Measurements from ENCODE around the gene SYT13. TPM values are rescaled to one million over a fixed set of nuclear protein-coding genes. Genes with fewer than 3 reads are reported as not detected.
"Not testable (repeated sequence)": the region's sequence is repeated elsewhere in the genome, so short reads cannot be mapped to it uniquely, and the experiment has no call there.

The SYT13 gene
- total RNA-seq, 1 donor from 2014 or later = 219 TPM

DNA sequence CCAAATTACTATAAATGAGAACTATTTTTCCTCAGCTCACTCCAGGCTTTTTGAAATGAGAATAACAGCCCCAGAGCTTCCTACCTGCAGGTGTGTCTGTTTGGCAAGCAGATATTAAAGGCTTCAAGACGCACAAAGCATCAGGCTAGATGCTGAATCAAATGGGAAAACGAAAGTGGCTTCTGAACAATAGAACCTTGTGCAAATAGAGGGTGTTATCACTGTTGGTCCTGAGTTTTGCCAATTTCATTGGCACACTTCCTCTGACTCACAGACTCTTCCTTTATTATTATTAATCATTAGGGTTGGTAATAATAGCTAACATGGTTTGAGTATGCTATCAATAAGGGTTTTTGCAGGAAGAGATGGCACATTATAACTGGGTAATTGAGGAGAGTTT is 13.4 kb downstream of the SYT13 start:
- no peak for DNase-seq

DNA sequence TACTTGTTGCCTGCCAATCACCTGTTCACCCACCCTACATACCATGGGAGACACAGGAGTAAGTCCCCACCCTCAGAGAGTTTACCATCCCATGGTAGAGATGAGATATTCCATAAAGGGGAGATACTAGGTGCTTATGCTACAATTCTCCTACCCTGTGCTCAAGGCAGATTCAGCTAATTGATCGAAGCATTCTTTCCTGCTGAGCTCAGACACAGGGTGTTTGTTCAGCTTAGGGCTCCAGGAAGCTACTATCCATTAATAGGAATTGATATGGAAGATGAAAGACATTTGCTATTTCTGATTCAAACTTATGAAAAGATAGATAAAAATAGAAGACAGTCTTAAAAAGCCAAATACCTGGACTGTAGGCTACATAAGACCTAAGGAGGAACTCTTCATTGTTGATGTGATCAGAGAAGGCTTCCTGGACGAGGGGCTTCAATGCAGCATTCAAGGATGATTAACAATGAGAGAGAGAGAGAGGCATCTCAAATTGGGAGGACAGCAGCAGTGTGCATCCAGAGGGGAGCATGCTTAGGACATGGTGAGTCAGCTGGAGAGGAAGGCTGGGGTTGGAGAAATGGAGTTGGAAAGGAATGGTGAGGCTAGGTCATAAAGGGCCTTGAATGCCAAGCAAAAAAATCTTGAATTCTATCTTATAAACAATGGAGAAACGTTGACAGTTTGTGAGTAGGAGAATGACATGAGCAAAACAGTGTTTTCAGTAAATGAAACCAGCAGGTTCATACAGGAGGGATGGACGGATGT is 15.0 kb downstream of the SYT13 start:
- no peak for DNase-seq

DNA sequence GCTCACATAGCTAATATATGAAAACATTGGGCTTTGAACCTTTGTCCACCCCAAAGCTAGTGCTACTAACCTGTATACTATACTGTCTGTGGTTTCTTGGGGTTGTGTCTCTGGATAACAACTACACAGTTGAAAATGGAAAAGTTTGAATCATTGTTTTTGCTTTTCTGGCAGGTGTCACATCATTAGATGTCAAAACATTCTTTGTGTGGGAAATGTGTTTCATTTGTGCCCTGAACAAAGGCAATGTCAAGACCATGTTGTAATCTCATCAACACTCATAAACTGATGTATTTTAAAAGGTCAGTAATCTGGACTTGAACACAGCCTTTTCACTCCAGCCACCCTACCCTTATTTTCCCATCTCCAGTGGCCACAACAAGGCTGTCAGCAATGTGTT is 16.5 kb downstream of the SYT13 start:
- no peak for DNase-seq

DNA sequence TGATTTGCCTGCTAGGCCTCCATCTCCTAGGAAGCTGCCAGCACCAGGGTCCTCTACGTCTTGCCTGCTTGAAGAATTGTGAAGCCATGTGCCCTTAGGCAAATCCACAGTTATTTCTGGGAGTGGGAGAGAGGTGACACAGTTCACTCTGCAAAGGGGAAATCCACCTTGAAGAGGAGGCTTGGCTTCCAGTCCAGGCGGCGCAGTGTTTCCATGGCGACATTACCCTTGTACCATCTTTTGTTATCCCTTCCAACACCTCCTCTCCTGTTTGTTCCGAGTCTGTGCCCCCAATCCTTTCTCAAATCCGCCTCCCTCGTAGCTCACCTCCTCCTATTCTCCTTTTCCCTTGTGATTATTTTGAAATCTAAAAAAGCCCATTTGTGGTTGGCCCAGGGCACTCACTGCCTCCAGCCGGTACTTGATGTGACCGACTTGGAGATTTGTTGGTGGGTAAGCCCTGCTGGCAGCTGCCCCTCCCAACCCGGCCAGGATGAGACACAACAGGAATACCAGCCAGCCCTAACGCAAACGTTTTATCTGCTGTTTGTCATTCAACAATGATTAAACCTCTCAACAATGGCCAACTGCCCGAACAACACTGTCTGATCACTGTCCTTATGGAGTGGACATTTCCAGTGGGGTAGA is 18.4 kb downstream of the SYT13 start:
- no peak for DNase-seq

DNA sequence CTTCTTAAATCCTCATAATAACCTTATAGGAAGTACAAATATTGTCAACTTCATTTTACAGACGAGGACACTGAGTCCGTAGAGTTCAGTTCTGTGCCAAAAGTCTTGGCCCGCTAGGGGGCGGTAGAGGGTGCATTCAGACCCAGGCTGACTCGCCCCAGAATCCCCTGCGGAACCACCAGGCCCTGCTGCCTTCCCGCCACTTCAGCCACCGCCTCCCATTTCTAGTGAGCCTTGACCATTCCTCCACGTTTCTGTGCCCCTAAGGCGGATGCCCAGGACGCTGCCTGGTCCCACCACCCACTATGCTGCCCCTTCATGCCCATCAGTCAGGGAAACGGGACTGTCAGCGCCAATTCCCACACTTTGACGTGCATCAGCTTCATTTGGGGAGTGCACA is 19.1 kb downstream of the SYT13 start:
- DNase-seq = no peak

DNA sequence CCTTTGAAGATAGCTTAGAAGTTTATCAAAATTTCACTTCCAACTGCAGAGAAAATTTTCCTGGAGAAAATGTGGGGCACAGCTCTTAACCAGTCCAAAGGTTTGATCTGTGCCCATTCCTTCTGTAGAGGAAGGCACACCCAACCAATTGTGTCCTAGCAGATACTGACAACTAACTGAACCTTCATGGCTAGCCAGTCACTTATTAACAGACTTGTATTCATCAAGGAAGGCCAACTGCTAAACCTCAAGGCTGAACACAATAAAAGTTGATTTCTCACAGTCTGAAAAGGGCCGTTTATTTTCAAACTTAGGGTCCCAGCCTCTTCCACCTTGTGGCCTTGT is 19.5 kb downstream of the SYT13 start:
- no peak for DNase-seq

DNA sequence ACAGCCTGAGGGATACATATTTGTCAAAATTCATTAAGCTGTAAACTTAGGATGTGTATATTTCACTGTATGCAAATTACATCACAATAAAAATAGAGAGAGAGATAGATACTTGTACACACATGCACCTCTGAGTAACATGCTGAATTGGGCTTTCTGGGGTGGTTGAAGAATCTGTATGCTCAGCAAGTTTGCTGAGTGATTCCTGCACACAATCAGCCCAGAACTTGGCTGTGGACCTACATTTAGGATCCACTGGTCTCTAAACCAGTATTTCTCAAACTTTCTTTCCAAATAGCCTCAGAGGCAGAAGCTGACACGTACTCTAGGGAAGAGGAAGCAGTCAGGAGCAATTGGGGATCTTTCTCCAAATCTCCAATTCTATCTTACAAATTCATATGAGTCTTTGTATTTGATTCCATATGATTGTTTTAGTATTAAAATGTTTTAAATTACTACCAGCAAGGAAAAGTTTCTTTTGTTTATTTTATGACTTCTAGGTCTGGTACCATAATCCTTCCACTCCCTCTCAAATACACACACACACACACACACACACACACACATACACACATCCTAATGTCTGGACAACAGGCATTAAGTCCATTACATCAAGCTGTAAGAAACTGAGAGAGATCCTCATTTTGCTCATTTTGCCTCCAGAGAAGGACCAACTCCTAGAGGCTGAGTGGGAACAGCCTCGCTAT is 20.0 kb downstream of the SYT13 start:
- DNase-seq = no peak

DNA sequence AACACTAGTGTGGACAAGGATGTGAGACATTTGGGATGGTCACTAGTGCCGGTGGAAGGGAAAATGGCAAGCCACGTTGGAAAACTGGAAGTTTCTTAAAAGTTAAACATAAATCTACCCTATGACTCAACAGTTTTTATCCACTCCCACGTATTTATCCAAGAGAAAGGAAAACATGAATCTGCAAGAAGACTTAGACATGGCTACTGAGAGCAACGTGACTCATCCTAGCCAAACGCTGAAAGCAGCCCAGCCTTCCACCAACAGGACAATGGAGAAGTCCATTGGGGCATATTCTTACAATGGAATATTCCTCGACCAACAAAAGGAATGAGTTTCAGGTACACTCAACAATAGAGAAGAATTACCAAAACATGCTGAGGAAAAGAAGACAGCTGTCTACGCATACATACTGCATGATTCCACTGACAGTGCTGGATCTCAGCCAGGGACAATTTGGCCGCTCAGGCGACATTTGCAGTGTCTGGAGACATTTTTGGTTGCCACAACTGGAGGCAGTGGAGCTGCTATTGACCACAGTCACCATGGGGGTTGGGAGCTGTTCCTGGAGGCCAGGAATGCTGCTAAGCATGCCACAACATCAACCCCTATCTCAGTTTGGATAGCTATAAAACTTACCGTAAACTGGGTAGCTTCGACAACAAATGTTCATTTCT is 21.2 kb downstream of the SYT13 start:
- DNase-seq = no peak

DNA sequence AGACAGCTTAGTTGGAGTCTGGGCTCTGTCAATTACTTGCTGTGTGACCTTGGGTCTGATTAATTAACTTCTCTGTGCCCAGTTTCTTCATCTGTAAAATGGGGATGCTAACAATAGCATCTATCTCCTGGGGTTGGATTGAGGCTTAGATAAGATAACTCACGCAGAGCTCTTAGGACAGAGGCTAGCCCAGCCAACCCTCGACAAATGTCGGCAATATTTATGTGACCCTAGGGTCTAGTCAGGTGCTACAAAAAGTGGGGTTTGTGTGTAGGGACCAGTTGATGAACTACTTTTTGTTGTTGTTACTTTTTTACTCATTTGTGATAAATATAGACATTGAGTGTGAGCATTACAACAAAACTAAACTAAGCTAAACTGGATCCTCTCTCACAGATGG is 22.4 kb downstream of the SYT13 start:
- no peak for DNase-seq

DNA sequence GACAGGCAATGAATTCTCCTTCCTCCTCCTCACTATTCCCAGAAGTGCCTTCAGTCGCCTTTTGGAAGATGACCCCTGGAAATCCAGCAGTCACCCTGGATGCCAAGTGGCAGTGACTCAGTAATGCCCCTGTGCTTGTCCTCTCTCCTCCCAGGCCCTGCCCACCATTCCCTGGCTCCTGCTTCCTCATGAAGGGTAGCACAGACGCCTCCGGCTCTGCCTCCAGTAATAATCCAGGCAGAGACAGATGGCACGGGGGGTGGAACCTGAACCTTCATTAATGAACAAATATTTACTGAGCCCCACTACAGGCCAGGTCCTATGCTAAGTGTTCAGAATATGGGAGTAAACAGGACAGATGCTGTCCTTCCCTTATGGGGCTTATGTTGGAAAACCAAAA is 23.2 kb downstream of the SYT13 start:
- DNase-seq = no peak

DNA sequence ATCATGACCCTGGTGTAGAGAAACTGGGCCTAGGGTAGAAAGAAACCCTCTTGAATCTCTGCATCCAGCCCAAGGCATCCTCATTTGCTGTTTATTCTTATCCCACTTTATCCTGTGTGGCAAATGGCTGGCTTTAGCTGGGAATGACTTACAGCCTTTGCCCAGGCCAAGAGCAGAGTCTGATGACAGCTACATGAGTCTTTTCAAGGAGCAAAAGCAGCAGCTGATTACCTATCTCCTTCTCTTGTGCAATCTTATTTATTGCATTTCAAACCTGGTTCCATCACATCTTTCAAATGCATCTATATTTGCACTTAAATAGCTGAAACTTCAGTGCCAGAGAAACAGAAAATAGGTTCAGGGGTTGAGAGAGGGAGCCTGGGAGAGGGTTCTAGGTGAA is 26.1 kb downstream of the SYT13 start:
- no peak for DNase-seq

DNA sequence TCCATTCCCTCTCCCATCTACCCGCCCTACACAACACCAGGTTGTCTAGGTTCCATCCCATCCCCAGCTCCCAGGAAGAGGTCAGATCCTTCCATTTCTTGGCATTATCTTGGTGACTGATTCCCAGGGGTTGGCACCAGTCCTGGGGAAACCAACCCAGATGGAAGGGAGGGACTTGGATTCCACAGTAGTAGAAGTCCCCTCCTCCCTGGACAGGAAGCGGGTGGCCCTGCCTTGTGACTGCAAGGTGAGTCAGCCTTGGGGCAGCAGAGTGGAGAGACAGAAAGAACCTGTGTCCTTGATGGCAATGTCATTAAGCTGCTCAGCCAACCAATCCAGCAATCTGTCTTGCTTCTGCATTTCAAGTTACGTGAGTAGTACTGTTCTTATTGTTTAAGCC is 26.5 kb downstream of the SYT13 start:
- no peak for DNase-seq

DNA sequence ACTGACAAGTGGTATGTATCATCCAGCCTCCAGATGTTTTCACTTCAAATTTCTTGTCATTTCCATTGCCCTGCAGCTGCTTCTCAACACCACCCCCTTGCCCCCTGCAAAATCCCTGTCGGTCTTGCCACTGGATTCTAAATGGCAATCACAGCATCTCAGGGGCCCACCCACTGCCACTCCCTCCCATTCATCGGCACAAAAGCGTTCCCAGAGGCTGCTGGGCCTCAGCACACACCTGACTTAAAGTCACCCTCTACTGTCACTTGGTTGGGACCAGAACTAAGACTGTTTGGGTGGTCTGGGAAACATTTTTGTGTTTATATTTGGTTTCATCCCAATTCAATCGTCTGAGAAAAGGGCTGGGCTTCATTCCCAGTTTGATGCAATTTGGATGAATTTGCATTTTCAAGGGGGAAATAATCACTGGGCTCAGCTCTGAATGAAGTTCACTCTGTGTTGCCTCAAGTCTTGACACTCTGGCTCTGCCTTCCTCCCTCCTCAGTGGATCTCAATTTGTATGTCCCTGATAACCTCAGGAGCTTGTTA is 27.1 kb downstream of the SYT13 start:
- DNase-seq = no peak

DNA sequence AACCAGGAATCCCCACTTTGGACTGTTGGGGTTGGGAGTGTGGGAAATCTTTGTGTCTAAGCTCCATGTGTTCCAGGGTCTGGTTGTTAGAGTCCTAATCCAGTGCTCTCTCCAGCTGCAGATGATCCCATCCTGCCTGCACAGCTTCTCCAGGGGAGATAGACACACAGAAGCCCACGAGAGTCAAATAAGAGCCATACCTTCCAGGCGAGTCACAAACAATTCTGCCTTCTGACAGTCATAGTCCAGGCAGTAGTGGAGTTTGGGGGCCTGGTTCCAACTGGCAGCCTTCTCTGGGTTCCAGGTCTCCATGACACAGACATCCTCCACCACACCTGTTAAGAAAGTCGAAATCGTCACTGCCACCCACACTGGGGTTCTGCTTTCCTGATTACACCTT is 32.1 kb downstream of the SYT13 start:
- no peak for DNase-seq

DNA sequence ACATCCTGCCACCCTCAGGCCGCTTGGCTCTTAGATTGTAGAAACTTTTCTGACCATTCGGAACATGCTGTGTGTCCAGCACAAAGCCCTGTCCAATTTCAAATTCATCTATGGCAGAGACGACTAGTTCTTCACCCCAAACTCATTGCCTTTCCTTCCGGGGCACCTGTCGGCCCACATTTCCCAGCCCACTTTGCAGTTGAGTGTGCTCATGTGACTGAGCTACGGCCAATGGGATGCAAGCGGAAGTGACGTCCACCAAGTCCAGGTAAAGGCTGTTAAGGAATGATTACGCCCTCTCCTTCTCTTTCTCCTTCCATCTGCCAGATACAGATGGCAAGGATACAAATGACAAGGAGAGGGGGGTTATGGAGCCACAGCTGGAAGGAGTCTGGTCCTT is 32.5 kb downstream of the SYT13 start:
- no peak for DNase-seq

DNA sequence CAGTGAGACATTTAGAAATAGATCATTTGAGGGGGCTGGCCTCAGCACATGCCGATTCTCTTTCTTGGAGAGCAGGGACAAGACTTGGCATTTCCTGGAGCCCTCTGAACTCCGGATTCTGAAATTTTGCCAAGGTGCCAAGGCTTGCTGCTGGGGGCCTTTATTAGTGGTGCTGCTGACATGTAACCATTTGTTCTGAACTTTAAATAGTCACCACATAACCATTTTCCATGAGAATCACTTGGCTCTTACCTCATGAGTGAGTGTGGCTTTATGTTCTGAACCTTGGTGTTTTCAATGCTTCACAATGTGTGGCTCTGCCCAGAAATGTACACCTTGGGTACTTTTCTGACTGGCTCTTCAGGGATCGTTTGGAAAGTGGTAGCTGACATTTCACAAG is 33.3 kb downstream of the SYT13 start:
- no peak for DNase-seq

DNA sequence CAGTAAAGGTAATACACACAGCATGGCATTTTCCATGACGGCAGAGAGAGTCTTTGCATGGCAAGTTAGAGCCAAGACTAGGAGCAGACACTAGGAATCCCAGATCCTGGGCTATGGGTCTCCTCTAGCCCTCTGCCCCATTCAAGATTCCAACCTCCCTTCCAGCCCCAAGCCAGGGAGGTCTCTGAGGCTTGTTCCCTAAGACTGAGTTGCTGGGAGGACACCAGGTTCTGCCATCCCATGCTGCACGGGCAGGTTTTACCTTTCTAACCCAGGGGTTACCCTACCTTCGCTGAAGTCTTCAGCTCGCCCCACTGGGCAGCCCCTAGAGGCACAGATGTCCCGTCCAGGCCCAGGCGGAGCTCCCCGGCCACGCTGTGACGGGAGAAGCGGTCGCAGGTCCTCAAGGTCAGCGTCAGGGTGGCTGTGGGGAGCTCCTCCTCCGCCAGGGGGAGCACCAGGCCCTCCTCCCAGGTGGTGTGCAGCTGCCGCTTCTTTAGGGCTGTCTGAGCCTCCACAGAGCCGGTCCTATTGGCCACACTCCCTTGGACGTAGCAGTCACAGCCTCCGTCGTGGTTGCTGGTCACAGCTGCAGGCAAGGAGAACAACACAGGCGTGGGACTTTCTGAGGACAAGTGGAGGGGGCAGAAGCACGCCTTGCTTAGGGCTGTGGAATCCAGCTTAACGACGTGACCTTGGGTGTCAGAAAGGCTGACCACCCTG is 33.8 kb downstream of the SYT13 start:
- no peak for DNase-seq

DNA sequence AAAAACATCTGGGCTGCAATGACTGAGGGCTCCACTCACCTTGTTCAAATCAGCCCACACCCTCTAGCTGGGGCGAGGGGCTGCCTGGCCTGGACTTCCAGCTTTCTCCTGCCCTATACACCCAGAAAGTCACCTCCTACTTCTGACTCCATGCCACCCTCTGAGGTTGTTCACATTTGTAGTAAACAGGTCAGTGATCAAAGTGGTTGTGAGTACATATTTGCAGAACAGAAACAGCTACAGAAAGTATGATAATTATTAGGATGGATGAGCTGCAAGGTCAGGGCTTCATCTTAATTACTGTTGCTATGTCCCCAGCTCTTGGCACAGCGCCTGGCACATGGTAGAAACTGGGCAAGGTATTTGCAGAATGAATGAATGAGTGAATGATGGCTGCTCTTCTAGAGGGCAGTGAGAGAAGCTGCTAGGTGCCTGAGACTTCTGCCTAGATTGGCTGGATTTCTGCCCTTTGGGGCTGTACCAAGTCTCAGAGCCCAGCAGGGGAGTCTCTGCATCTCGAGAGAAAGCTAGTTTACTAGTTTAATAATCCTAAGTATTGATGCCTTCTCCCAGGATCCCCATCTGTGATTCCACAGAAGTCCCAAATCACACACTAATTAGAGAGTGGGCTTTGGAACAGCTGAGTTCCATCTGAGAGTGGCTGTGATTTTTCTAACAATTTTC is 36.0 kb downstream of the SYT13 start:
- DNase-seq = no peak

DNA sequence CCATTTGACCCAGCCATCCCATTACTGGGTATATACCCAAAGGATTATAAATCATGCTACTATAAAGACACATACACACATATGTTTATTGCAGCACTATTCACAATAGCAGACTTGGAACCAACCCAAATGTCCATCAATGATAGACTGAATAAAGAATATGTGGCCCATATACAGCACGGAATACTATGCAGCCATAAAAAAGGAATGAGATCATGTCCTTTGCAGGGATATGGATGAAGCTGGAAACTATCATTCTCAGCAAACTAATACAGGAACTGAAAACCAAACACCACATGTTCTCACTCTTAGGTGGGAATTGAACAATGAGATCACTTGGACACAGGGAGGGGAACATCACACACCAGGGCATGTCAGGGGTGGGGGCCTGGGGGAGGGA is 36.8 kb downstream of the SYT13 start:
- not testable (repeated sequence) for DNase-seq

DNA sequence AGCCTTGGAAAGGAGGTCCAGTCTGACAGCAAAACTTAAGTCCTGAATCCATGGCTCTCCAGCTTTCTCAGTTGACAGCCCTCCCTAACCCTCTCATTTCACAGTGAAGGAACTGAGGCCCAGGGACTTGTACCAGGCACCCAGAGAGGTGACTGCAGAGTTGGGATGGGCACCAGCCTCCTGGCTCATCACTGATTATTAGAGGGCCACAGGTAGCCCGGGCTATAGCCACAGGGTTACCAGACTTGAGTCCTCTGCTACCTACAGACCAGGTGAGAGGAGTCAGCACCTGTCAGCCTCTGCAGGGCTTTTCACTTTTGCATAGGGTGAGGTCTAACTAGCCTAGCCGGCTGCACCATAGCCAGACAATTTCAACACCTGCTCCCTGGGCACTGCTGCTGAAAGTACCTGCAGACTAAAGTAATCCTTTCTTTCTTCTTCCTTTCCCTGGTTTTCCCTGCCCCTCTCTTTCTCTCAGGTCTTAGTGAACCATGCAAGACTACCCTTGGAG is 37.6 kb downstream of the SYT13 start:
- no peak for DNase-seq

DNA sequence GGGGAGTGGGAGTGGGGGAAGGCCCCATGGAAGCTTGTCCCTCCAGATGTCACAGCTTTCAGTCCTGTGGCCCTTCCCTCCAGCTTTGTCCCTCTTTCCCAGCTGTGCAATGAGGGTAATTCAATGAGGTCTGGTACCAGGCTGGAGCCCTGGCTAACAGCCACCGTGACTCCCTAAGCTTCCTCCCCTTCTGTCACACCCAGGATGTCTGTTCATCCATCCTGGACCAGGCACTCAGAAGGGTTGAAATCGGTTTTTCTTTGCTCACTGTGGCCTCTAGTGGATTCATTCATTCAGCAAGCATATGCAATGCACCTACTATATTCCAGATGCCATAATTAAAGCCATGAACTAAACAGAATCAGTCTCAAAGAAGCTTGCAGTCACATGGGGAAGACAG is 38.7 kb downstream of the SYT13 start:
- no peak for DNase-seq

All from occipital lobe (tissue), 2 donors.